ENCODE data around the gene ATRIP.
"Not testable (repeated sequence)": the region's sequence is repeated elsewhere in the genome, so short reads cannot be mapped to it uniquely, and the experiment has no call there.

ATRIP gene

GRCh38 chr3:48469046-48469915 is 22.7 kb downstream of the ATRIP start:
- no peak for DNase-seq (ENCODE audit: low spot score)

- no peak for DNase-seq (ENCODE audit: low spot score)
Observed at GRCh38 chr3:48470286-48470685, 23.7 kb downstream of the ATRIP start.

- no peak for DNase-seq (ENCODE audit: low spot score)
Observed at GRCh38 chr3:48472673-48472922, 26.1 kb downstream of the ATRIP start.

- peak; percentile 94 for DNase-seq (ENCODE audit: low spot score)
Observed at GRCh38 chr3:48472923-48473616, 26.5 kb downstream of the ATRIP start.

- DNase-seq (ENCODE audit: low spot score), result no peak
Observed at GRCh38 chr3:48473617-48473952, 27.0 kb downstream of the ATRIP start.

- not testable (repeated sequence) for DNase-seq (ENCODE audit: low spot score)
Observed at GRCh38 chr3:48474031-48474430, 27.5 kb downstream of the ATRIP start.

- DNase-seq (ENCODE audit: low spot score), result no peak
Observed at GRCh38 chr3:48474619-48475018, 28.1 kb downstream of the ATRIP start.

GRCh38 chr3:48475188-48475587 is 28.7 kb downstream of the ATRIP start:
- DNase-seq (ENCODE audit: low spot score), result no peak

GRCh38 chr3:48476426-48477053 is 30.0 kb downstream of the ATRIP start:
- DNase-seq (ENCODE audit: low spot score), result no peak

GRCh38 chr3:48477959-48478520 is 31.5 kb downstream of the ATRIP start:
- DNase-seq (ENCODE audit: low spot score), result no peak

GRCh38 chr3:48478626-48479555 is 32.4 kb downstream of the ATRIP start:
- peak; percentile 37 for DNase-seq (ENCODE audit: low spot score)

- not testable (repeated sequence) for DNase-seq (ENCODE audit: low spot score)
Observed at GRCh38 chr3:48480891-48481290, 34.4 kb downstream of the ATRIP start.

- DNase-seq (ENCODE audit: low spot score), result not testable (repeated sequence)
Observed at GRCh38 chr3:48482822-48483221, 36.3 kb downstream of the ATRIP start.

- DNase-seq (ENCODE audit: low spot score), result no peak
Observed at GRCh38 chr3:48486952-48487351, 40.4 kb downstream of the ATRIP start.

GRCh38 chr3:48492461-48493202 is 46.1 kb downstream of the ATRIP start:
- DNase-seq (ENCODE audit: low spot score), result peak; percentile 43

GRCh38 chr3:48493203-48493501 is 46.6 kb downstream of the ATRIP start:
- DNase-seq (ENCODE audit: low spot score), result no peak

GRCh38 chr3:48500656-48501055 is 54.1 kb downstream of the ATRIP start:
- no peak for DNase-seq (ENCODE audit: low spot score)

GRCh38 chr3:48501196-48501595 is 54.7 kb downstream of the ATRIP start:
- DNase-seq (ENCODE audit: low spot score), result no peak

- DNase-seq (ENCODE audit: low spot score), result no peak
Observed at GRCh38 chr3:48502121-48502520, 55.6 kb downstream of the ATRIP start.

GRCh38 chr3:48502728-48503168 is 56.2 kb downstream of the ATRIP start:
- no peak for DNase-seq (ENCODE audit: low spot score)

GRCh38 chr3:48503401-48504050 is 57.0 kb downstream of the ATRIP start:
- DNase-seq (ENCODE audit: low spot score), result no peak

All from NAMALWA (cell line).